NCI-H2171 (cell line): ENCODE data around the gene MAOB.
"Not testable (repeated sequence)": the region's sequence is repeated elsewhere in the genome, so short reads cannot be mapped to it uniquely, and the experiment has no call there.

Source experiments
- DNase-seq: peaks from one replicate; lab custom pipeline; 2025; lab: John Stamatoyannopoulos, UW

MAOB gene

DNA sequence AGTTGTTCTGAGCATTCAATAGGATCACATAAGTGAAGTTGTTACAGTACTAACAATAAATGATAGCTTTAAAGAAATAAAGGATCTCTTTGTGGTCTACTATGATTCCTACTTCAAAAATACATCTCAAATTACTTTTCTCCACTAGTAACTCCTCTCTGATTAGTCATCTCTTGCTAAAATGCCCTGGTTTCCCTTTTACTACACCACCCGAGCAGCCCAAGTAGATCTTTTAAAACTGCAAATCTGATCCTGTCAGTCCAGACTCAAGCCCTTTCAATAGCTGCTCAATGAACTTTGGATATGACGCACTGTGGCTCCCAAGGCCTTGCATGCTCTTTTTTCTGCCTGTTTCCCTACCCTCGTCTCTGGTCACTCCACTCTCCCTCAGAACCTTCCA is 128.6 kb downstream of the MAOB start:
- DNase-seq = no peak

GRCh38 chrX:43750248-43750676 is 132.0 kb downstream of the MAOB start:
- DNase-seq = peak; percentile 3

GRCh38 chrX:43747476-43747875 is 134.8 kb downstream of the MAOB start:
- DNase-seq = no peak

- DNase-seq = no peak
These were observed 136.1 kb downstream of the MAOB start for GRCh38 chrX:43745938-43746721.

DNA sequence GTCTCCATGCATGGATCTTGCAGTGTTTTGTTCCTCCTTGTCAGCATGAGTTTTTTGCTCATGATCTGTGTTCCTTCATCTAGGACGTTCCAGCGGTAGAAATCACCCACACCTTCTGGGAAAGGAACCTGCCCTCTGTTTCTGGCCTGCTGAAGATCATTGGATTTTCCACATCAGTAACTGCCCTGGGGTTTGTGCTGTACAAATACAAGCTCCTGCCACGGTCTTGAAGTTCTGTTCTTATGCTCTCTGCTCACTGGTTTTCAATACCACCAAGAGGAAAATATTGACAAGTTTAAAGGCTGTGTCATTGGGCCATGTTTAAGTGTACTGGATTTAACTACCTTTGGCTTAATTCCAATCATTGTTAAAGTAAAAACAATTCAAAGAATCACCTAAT is 138.0 kb downstream of the MAOB start:
- DNase-seq = no peak

GRCh38 chrX:43743100-43743822 is 139.0 kb downstream of the MAOB start:
- no peak for DNase-seq

- DNase-seq = no peak
These were observed 140.2 kb downstream of the MAOB start for GRCh38 chrX:43741843-43742573.

- DNase-seq = no peak
These were observed 146.3 kb downstream of the MAOB start for GRCh38 chrX:43735957-43736356.

- DNase-seq = no peak
These were observed 146.7 kb downstream of the MAOB start for GRCh38 chrX:43735534-43735933.

GRCh38 chrX:43734444-43734843 is 147.8 kb downstream of the MAOB start:
- no peak for DNase-seq

DNA sequence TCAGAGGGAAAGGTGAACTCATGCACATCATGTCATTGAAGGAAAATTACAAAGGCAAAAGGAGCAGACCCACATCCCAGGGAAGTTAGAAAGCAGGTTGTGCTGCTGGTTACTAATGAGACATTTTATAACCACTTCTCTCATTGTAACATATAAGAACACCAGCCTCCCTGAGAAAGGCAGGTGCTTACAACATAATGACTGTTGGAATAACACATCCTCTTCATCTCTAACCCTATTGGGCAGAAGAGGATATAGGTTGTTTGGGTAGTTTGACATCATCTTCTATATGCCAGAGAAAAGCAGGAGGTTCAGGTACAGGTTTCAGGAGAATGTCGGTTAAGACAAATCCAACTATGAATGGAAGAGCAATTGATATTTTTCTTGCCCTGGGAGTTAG is 148.6 kb downstream of the MAOB start:
- DNase-seq = no peak

DNA sequence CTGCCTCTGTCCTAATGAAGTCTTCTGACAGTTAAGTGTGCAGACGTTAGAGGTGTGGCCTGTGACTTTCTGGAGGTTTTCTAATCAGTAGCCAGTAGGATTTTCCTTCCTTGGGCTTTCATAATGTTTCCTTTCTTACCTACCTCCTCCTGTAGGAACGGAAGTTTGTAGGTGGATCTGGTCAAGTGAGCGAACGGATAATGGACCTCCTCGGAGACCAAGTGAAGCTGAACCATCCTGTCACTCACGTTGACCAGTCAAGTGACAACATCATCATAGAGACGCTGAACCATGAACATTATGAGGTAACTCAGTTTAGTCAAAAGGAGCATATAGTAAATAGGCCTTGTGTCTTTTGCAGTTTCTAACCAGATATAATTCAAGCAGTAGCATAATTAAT is 151.2 kb downstream of the MAOB start:
- no peak for DNase-seq

DNA sequence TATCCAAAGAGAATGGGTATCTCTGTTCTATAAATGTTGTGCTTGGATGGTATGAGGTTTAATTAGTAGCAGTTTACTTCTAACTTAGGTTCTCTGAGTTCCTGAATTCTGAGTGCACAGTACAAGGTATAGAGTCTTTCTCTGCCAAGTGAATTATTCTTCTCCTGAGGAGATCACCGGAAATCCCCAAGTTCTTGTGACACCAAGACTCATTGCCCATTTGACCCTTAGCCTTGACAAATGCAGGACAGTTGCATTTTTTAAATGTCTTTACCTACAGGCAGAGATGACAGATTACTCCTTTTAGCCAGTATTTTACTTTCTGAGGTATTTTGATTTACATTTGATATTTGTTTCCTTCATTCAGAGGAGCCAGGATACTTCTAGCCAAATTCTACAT is 153.3 kb downstream of the MAOB start:
- DNase-seq = no peak

DNA sequence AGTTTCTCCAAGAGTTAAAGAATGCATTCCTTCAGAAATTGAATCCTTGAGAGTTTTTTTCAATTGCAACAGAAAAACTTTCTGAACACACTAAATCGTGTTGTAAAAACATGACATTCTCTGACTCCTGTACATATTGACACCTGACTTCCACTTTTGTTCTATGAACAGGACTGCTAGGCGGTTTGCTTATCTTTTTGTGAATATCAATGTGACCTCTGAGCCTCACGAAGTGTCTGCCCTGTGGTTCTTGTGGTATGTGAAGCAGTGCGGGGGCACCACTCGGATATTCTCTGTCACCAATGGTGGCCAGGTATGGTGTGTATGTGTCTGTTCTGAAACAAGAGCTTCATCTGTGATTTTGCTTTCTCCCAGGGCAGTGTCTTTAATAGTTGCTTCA is 154.2 kb downstream of the MAOB start:
- DNase-seq = no peak

DNA sequence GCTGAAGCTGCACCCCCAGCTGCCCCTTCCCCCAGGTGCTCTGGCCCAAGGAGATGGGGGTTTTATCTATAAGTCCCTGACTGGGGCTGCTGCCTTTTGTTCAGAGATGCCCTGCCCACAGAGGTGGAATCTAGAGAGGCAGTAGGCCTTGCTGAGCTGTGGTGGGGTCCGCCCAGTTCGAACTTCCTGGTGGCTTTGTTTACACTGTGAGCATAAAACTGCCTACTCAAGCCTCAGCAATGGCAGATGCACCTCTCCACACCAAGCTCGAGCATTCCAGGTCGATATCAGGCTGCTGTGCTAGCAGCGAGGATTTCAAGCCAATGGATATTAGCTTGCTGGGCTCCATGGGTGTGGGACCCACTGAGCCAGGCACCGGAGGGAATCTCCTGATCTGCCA is 155.0 kb downstream of the MAOB start:
- not testable (repeated sequence) for DNase-seq

DNA sequence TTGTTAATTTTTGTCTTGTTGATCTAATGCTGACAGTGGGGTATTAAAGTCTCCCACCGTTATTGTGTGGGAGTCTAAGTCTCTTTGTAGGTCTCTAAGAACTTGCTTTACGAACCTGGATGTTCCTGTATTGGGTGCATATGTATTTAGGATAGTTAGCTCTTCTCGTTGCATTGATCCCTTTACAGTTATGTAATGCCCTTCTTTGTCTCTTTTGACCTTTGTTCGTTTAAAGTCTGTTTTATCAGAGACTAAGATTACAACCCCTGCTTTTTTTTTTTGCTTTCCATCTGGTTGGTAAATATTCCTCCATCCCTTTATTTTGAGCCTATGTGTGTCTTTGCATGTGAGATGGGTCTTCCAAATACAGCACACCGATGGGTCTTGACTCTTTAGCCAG is 157.0 kb downstream of the MAOB start:
- DNase-seq = not testable (repeated sequence)

- DNase-seq = no peak
These were observed 161.3 kb downstream of the MAOB start for GRCh38 chrX:43720961-43721360.

DNA sequence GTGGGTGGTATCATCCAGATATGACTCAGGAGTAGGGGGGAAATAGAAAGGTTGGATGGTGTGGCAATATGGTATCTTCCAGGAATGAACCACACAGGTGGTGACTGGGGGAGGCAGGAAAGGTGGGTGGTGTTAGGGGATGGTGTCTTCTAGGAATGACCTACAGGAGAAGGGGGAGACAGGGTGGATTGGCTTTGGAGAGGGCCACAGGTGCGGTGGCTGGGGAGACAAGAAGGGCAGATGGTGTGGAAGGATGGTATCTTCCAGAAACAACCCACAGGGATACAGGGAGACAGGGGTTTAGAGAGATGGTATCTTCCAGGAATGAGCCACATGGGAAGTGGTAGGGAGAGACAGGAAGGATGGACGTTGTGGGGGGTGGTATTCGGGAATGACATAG is 162.2 kb downstream of the MAOB start:
- no peak for DNase-seq

GRCh38 chrX:43718956-43719355 is 163.3 kb downstream of the MAOB start:
- no peak for DNase-seq

GRCh38 chrX:43718546-43718945 is 163.7 kb downstream of the MAOB start:
- DNase-seq = no peak

DNA sequence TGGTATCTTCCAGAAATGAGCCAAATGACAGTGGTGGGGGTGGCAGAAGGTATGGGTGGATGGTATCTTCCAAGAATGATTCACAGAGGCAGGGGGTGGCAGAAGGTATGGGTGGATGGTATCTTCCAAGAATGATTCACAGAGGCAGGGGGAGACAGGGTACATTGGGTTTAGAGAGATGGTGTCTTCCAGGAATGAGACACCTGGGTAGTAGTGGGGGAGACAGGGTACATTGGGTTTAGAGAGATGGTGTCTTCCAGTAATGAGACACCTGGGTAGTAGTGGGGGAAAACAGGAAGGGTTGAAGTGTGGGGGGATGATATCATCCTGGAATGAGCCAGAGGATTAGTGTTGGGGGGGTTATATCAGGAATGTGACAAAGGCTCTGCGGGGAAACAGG is 164.2 kb downstream of the MAOB start:
- DNase-seq = no peak

DNA sequence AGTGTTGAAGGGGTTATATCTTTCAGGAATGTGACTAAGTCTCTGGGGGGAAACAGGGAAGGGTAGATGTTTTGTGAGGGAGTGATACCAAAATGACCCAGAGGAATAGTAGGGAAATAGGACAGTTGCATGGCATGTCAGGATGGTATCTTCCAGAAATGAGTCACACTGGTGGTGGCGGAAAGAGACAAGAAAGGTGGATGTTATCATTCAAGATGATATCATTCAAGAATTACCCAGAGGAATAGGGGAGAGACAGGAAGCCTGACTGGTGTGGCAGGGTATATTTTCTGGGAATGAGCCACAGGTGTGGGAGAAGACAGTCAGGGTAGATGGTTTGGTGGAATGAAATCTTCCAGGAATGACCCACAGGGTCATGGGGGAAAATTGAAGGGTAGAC is 165.1 kb downstream of the MAOB start:
- no peak for DNase-seq

DNA sequence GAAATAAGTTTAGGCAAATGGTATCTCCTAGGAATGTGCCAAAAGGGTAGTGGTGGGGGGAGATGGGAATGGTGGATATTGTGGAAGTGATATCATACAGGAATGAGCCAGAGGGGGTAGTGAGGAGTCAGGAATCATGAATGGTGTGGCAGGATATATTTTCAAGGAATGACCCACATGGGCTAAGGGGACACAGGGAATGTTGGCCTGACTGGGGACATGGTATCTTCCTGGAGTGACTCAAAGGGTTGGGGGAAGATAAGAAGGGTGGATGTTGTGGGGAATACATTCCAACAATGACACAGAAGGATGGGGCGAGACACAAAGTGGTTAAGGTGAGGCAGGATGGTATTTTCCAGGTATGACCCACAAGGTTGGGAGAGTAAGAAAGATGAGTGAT is 165.6 kb downstream of the MAOB start:
- DNase-seq = no peak
